Astrocyte (in vitro differentiated cells and primary cell): ENCODE results near the gene TMEM41B.
"Not testable (repeated sequence)": the region's sequence is repeated elsewhere in the genome, so short reads cannot be mapped to it uniquely, and the experiment has no call there.

ENCODE experiments used
- CTCF ChIP-seq: IDR thresholded peaks from 2 replicates; pipeline ENCODE4 v1.5.1; 2011; ENCODE audit warnings: low read depth, mild to moderate bottlenecking, inconsistent platforms, low read length, moderate library complexity; ENCODE audit not compliant: insufficient read depth
- EZH2 ChIP-seq: IDR thresholded peaks from 2 replicates; pipeline ENCODE4 v1.6.1; 2012; ENCODE audit warnings: mild to moderate bottlenecking, low read length, inconsistent platforms; ENCODE audit not compliant: insufficient read depth

GRCh38 chr11:9236242-9236641 is 78.2 kb downstream of the TMEM41B start:
- TF ChIP-seq CTCF, EZH2: not testable (repeated sequence)
